ENCODE results near the gene ABI3BP. TPM values are rescaled to one million over a fixed set of nuclear protein-coding genes. Genes with fewer than 3 reads are reported as not detected.

Gene ABI3BP
- total and polyA plus RNA-seq, 4 donors = 1.9 to 4.2 (median 2.4) TPM

GRCh38 chr3:100706365-100706764, 286.9 kb downstream of the ABI3BP start:
- no peaks in the 10 kb centered on the region for H3K9me3 ChIP-seq (ENCODE audit: control insufficient read depth in 4 of 4, low read length in 3 of 4)
- H3K27ac ChIP-seq (ENCODE audit: low read depth in 1 of 2, low read length in 2 of 2) = no peak overlapping the region
- H3K9ac ChIP-seq (ENCODE audit: low read depth in 1 of 2, low read length in 2 of 2) = no peak overlapping the region
- H3K4me1 ChIP-seq (ENCODE audit: control insufficient read depth in 4 of 4, insufficient read depth in 4 of 4, low read length in 3 of 4) = peaks cover 0 to 17% (median 3%) of the 10 kb centered on the region in 4 donors
- H3K27me3 ChIP-seq (ENCODE audit: control insufficient read depth in 4 of 4, insufficient read depth in 4 of 4, low read length in 3 of 4) = no peaks in the 10 kb centered on the region
- 83% methylated on average over 3 of the region's 3 CpGs for WGBS
- no peak overlapping the region for H3K4me3 ChIP-seq (ENCODE audit: low read depth in 1 of 3, low read length in 3 of 3)
- no peak for DNase-seq (ENCODE audit: low spot score)
- TF ChIP-seq RXRA (IDR thresholded peaks at IDR 0.05) (no peak), MAX (IDR thresholded peaks at IDR 0.05) (no peak), HNF4A (conservative IDR thresholded peaks at IDR 0.05) (no peak), NR2F2 (IDR thresholded peaks at IDR 0.05) (no peak), GABPA (IDR thresholded peaks at IDR 0.05 in 1 of 2, conservative IDR thresholded peaks at IDR 0.05 in 1 of 2) (no peak), RAD21 (IDR thresholded peaks at IDR 0.05) (no peak), YY1 (IDR thresholded peaks at IDR 0.05) (no peak), HNF4G (IDR thresholded peaks at IDR 0.05) (no peak), JUND (IDR thresholded peaks at IDR 0.05) (no peak), EGR1 (IDR thresholded peaks at IDR 0.05; ENCODE audit: low read depth in 2 of 2) (no peak), SP1 (IDR thresholded peaks at IDR 0.05) (no peak), ATF3 (IDR thresholded peaks at IDR 0.05) (no peak), TAF1 (conservative IDR thresholded peaks at IDR 0.05) (no peak), FOXA2 (IDR thresholded peaks at IDR 0.05) (no peak)
- TF ChIP-seq, protein P1, sequence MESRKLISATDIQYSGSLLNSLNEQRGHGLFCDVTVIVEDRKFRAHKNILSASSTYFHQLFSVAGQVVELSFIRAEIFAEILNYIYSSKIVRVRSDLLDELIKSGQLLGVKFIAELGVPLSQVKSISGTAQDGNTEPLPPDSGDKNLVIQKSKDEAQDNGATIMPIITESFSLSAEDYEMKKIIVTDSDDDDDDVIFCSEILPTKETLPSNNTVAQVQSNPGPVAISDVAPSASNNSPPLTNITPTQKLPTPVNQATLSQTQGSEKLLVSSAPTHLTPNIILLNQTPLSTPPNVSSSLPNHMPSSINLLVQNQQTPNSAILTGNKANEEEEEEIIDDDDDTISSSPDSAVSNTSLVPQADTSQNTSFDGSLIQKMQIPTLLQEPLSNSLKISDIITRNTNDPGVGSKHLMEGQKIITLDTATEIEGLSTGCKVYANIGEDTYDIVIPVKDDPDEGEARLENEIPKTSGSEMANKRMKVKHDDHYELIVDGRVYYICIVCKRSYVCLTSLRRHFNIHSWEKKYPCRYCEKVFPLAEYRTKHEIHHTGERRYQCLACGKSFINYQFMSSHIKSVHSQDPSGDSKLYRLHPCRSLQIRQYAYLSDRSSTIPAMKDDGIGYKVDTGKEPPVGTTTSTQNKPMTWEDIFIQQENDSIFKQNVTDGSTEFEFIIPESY (IDR thresholded peaks at IDR 0.05) = no peak
- TF ChIP-seq, protein P2, sequence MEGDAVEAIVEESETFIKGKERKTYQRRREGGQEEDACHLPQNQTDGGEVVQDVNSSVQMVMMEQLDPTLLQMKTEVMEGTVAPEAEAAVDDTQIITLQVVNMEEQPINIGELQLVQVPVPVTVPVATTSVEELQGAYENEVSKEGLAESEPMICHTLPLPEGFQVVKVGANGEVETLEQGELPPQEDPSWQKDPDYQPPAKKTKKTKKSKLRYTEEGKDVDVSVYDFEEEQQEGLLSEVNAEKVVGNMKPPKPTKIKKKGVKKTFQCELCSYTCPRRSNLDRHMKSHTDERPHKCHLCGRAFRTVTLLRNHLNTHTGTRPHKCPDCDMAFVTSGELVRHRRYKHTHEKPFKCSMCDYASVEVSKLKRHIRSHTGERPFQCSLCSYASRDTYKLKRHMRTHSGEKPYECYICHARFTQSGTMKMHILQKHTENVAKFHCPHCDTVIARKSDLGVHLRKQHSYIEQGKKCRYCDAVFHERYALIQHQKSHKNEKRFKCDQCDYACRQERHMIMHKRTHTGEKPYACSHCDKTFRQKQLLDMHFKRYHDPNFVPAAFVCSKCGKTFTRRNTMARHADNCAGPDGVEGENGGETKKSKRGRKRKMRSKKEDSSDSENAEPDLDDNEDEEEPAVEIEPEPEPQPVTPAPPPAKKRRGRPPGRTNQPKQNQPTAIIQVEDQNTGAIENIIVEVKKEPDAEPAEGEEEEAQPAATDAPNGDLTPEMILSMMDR (IDR thresholded peaks at IDR 0.05; ENCODE audit: low read depth, low read length, missing input control) = no peak
- TF ChIP-seq, protein P3, sequence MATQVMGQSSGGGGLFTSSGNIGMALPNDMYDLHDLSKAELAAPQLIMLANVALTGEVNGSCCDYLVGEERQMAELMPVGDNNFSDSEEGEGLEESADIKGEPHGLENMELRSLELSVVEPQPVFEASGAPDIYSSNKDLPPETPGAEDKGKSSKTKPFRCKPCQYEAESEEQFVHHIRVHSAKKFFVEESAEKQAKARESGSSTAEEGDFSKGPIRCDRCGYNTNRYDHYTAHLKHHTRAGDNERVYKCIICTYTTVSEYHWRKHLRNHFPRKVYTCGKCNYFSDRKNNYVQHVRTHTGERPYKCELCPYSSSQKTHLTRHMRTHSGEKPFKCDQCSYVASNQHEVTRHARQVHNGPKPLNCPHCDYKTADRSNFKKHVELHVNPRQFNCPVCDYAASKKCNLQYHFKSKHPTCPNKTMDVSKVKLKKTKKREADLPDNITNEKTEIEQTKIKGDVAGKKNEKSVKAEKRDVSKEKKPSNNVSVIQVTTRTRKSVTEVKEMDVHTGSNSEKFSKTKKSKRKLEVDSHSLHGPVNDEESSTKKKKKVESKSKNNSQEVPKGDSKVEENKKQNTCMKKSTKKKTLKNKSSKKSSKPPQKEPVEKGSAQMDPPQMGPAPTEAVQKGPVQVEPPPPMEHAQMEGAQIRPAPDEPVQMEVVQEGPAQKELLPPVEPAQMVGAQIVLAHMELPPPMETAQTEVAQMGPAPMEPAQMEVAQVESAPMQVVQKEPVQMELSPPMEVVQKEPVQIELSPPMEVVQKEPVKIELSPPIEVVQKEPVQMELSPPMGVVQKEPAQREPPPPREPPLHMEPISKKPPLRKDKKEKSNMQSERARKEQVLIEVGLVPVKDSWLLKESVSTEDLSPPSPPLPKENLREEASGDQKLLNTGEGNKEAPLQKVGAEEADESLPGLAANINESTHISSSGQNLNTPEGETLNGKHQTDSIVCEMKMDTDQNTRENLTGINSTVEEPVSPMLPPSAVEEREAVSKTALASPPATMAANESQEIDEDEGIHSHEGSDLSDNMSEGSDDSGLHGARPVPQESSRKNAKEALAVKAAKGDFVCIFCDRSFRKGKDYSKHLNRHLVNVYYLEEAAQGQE (IDR thresholded peaks at IDR 0.05) = no peak
- no peaks in the 10 kb centered on the region for H3K36me3 ChIP-seq (ENCODE audit: control insufficient read depth in 4 of 4, insufficient read depth in 3 of 4, low read depth in 1 of 4, low read length in 3 of 4)
